Muscle layer of colon (tissue), 2 donors: ENCODE results near the gene CASP2.
"Not testable (repeated sequence)": the region's sequence is repeated elsewhere in the genome, so short reads cannot be mapped to it uniquely, and the experiment has no call there.

Experiments used
- H3K27ac ChIP-seq: one replicate; pipeline ENCODE4 v1.7.0; 2013; ENCODE audit warnings: low read depth, mild to moderate bottlenecking, low read length, moderate library complexity
- H3K27me3 ChIP-seq, 2 donors: one replicate each; pipeline ENCODE4 v1.7.0; 2013; ENCODE audit warnings: low read length in 2 of 2, mild to moderate bottlenecking in 2 of 2; ENCODE audit not compliant: insufficient read depth in 2 of 2, control insufficient read depth in 1 of 2
- H3K36me3 ChIP-seq: one replicate; pipeline ENCODE4 v1.7.0; 2013; ENCODE audit warnings: mild to moderate bottlenecking, low read length; ENCODE audit not compliant: insufficient read depth
- H3K4me1 ChIP-seq: one replicate; pipeline ENCODE4 v1.7.0; 2013; ENCODE audit warnings: mild to moderate bottlenecking, low read length; ENCODE audit not compliant: insufficient read depth
- H3K4me3 ChIP-seq, 2 donors: one replicate each; pipeline ENCODE4 v1.7.0; 2013; ENCODE audit warnings: low read length in 2 of 2, low read depth in 1 of 2, mild to moderate bottlenecking in 1 of 2, moderate library complexity in 1 of 2
- H3K9ac ChIP-seq: one replicate; pipeline ENCODE4 v1.7.0; 2013; ENCODE audit warnings: low read length
- H3K9me3 ChIP-seq: one replicate; pipeline ENCODE4 v1.7.0; 2013; ENCODE audit warnings: mild to moderate bottlenecking, low read length
- donor health status: abdominal sarcoma.
- donor health status: Adenocarcinoma of cecum.

Gene CASP2

DNA sequence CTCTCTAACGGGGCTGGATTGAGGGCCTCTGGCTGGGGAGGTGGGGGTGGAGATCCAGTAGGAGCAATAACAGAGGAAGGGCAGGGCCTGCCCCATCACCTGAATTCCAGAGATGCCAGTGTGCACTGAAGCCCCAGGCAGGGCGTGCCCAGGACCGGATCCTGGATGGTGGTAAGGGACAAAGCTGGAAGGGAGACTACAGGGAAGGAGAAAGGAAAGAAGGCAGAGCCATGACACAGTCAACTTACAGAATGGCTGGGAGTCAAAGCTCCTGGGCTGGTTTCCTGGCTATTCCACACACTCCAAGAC lies 2.7 kb upstream of the CASP2 start:
- peaks cover 21% of the 10 kb centered on the region for H3K4me1 ChIP-seq
- H3K4me3 ChIP-seq = no peak overlapping the region
- no peak overlapping the region for H3K9ac ChIP-seq

DNA sequence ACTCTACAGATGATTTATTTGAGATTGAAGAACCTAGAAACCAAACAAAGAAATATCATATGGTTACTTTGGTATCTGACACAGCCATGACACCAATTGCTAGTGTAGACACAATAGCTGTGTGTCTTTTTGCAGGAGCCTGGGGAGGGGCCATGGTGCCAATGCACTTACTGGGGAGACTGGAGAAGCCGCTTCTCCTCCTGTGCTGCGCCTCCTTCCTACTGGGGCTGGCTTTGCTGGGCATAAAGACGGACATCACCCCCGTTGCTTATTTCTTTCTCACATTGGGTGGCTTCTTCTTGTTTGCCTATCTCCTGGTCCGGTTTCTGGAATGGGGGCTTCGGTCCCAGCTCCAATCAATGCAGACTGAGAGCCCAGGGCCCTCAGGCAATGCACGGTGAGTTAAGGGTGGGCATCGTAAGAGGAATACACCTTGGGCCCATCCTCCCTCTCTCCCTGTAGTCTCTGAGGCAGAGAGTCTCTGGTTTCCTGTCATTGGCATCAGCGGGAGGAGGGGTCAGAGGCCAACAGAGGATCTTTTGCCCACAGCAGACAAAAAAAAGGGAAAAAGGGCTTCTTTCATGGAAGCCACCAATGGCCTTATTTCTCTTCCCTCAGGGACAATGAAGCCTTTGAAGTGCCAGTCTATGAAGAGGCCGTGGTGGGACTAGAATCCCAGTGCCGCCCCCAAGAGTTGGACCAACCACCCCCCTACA lies 2.2 kb upstream of the CASP2 start:
- Histone ChIP-seq H3K9me3 (no peaks in the 10 kb centered on the region), H3K9ac (no peak overlapping the region), H3K4me1 (peaks cover 24% of the 10 kb centered on the region), H3K27ac (no peak overlapping the region), H3K4me3 (no peak overlapping the region), H3K36me3 (no peaks in the 10 kb centered on the region), H3K27me3 (no peaks in the 10 kb centered on the region)

More for the DNA sequence above, 2.7 kb upstream of the CASP2 start:
- Histone ChIP-seq H3K27me3 (no peaks in the 10 kb centered on the region), H3K36me3 (no peaks in the 10 kb centered on the region), H3K9me3 (no peaks in the 10 kb centered on the region), H3K27ac (no peak overlapping the region)

- Histone ChIP-seq H3K9ac (no peak overlapping the region), H3K4me3 (no peak overlapping the region), H3K27me3 (no peaks in the 10 kb centered on the region), H3K4me1 (peaks cover 24% of the 10 kb centered on the region), H3K36me3 (no peaks in the 10 kb centered on the region), H3K27ac (no peak overlapping the region), H3K9me3 (no peaks in the 10 kb centered on the region)
These were observed 1.6 kb upstream of the CASP2 start for GRCh38 chr7:143286522-143286890.

- Histone ChIP-seq H3K4me3 (peak overlapping the region; percentile 15 to 43), H3K27ac (peak overlapping the region; percentile 77), H3K36me3 (peaks cover 5% of the 10 kb centered on the region), H3K9ac (no peak overlapping the region), H3K9me3 (no peaks in the 10 kb centered on the region), H3K27me3 (no peaks in the 10 kb centered on the region), H3K4me1 (peaks cover 24% of the 10 kb centered on the region)
These were observed 714 bp upstream of the CASP2 start for GRCh38 chr7:143287339-143287934.

DNA sequence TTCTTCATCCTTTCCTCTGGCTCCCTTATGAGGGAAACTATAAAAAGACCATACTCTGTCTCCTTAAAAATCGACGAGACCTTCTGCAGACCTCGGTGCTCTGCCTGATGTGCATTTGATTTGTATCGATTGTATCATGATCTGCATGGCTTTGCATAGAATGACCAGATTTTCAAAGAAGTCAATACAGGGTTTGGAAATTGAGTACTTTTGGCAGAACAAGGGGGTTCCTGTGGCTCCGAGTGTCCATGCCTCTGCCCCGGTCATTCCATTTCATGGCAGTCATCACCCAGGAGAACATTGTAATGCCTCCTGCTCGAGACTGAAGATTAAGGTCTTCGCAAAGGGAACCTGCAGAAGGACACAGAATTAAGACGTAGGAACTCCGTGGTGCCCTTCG lies 685 bp downstream of the CASP2 start:
- H3K4me1 ChIP-seq = peaks cover 24% of the 10 kb centered on the region

GRCh38 chr7:143289421-143289820 lies 1.3 kb downstream of the CASP2 start:
- Histone ChIP-seq H3K4me1 (peaks cover 24% of the 10 kb centered on the region), H3K36me3 (peaks cover 23% of the 10 kb centered on the region), H3K9ac (no peak overlapping the region), H3K4me3 (peak overlapping the region; percentile 71 to 90), H3K27ac (peak overlapping the region; percentile 74), H3K27me3 (no peaks in the 10 kb centered on the region), H3K9me3 (no peaks in the 10 kb centered on the region)

More for the DNA sequence above, 685 bp downstream of the CASP2 start:
- H3K27me3 ChIP-seq = no peaks in the 10 kb centered on the region
- H3K27ac ChIP-seq = peak overlapping the region; percentile 74
- no peaks in the 10 kb centered on the region for H3K9me3 ChIP-seq
- peak overlapping the region; percentile 71 to 90 for H3K4me3 ChIP-seq
- peaks cover 17% of the 10 kb centered on the region for H3K36me3 ChIP-seq
- H3K9ac ChIP-seq = peak overlapping the region; percentile 50

DNA sequence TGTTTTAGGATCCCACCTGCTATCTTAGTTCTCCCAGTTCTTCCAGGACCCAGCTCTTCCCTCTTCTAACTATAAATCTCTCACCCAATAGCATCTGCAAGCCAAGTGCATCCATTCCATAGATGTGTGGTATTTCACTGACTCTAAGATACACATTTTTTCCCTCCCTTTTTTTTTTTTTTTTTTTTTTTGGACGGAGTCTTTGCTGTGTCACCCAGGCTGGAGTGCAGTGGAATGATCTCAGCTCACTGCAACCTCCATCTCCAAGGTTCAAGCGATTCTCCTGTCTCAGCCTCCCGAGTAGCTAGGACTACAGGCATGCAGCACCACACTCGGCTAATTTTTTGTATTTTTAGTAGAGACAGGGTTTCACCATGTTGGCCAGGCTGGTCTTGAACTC lies 1.7 kb downstream of the CASP2 start:
- H3K27ac ChIP-seq, H3K9me3 ChIP-seq, H3K9ac ChIP-seq, H3K27me3 ChIP-seq: not testable (repeated sequence)
- Histone ChIP-seq H3K4me3 (peak overlapping the region in 1 of 2 donors; percentile 90), H3K4me1 (peaks cover 24% of the 10 kb centered on the region), H3K36me3 (peaks cover 27% of the 10 kb centered on the region)

DNA sequence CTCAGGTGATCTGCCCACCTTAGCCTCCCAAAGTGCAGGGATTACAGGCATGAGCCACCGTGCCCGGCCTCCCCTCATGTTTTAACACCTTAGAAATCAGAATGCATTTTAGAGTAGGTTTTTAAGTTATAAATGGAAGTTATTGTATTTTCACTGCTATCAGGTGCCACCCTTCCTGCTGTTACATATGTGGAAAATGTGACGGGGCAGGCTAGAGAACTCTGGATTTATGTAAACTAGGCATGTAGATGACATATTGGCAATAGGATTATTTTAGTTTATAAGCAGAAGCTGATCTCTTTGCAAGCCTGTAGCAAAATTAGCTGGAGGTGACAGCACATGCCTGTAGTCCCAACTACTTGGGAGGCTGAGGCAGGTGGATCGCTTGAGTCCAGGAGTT lies 2.1 kb downstream of the CASP2 start:
- peaks cover 24% of the 10 kb centered on the region for H3K4me1 ChIP-seq
- H3K9ac ChIP-seq = no peak overlapping the region
- H3K9me3 ChIP-seq = no peaks in the 10 kb centered on the region
- H3K27ac ChIP-seq = no peak overlapping the region
- H3K4me3 ChIP-seq = no peak overlapping the region
- peaks cover 31% of the 10 kb centered on the region for H3K36me3 ChIP-seq
- H3K27me3 ChIP-seq = no peaks in the 10 kb centered on the region

- no peak overlapping the region for H3K9ac ChIP-seq
- H3K36me3 ChIP-seq = peaks cover 46% of the 10 kb centered on the region
These were observed 4.7 kb downstream of the CASP2 start for GRCh38 chr7:143292876-143293275.

DNA sequence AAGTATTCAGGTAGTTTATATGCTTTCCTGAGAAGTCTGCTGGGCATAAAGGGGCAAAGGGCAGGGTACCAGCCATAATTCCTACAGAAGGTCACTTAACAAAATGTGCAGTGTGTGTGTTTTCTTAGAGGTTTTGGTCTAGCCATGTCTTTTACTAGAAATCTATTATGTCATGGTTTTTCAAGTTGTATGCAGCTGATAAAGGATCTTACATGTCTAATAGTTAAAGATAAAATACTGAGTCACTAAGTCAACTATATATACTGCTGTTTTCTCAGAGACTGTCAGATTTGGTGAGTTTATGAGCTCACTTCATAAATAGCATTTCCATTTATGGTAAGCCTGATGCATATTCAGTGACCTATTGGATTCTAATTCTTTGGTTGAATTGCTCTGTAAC lies 7.7 kb downstream of the CASP2 start:
- H3K27ac ChIP-seq = no peak overlapping the region
- peaks cover 72% of the 10 kb centered on the region for H3K36me3 ChIP-seq
- no peak overlapping the region for H3K4me3 ChIP-seq
- H3K27me3 ChIP-seq = no peaks in the 10 kb centered on the region
- no peaks in the 10 kb centered on the region for H3K9me3 ChIP-seq
- H3K4me1 ChIP-seq = no peaks in the 10 kb centered on the region
- H3K9ac ChIP-seq = no peak overlapping the region

More at GRCh38 chr7:143292876-143293275, 4.7 kb downstream of the CASP2 start:
- H3K4me1 ChIP-seq = peaks cover 19% of the 10 kb centered on the region
- H3K4me3 ChIP-seq = no peak overlapping the region
- no peak overlapping the region for H3K27ac ChIP-seq
- no peaks in the 10 kb centered on the region for H3K27me3 ChIP-seq
- no peaks in the 10 kb centered on the region for H3K9me3 ChIP-seq

GRCh38 chr7:143296686-143297085 lies 8.5 kb downstream of the CASP2 start:
- no peak overlapping the region for H3K27ac ChIP-seq
- peaks cover 80% of the 10 kb centered on the region for H3K36me3 ChIP-seq
- no peak overlapping the region for H3K9ac ChIP-seq
- no peaks in the 10 kb centered on the region for H3K4me1 ChIP-seq
- H3K27me3 ChIP-seq = no peaks in the 10 kb centered on the region
- no peaks in the 10 kb centered on the region for H3K9me3 ChIP-seq
- no peak overlapping the region for H3K4me3 ChIP-seq

DNA sequence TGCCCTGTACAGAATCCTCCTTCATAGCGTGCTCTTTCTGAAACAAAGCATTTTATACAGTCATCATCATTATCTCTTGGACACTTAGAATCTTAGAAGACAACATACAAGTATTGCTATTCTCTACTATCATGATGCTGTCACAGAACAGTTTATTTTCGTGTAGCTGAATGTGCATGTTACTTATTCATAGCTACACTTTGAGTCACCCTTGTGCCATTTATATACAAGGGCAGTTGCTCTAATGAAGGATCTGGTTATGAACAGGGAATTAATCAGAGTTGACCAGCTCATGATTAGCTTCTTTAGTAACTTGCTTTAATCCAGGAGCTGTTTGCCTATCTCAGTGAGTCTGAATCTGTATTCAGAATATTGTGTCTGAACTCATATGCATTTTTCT lies 11.2 kb downstream of the CASP2 start:
- no peak overlapping the region for H3K4me3 ChIP-seq
- H3K9ac ChIP-seq = no peak overlapping the region
- H3K27me3 ChIP-seq = no peaks in the 10 kb centered on the region
- peaks cover 81% of the 10 kb centered on the region for H3K36me3 ChIP-seq
- no peaks in the 10 kb centered on the region for H3K9me3 ChIP-seq
- H3K4me1 ChIP-seq = no peaks in the 10 kb centered on the region
- no peak overlapping the region for H3K27ac ChIP-seq
